Calu3 (cell line): Measurements from ENCODE around the gene NRL. TPM values are rescaled to one million over a fixed set of nuclear protein-coding genes. Genes with fewer than 3 reads are reported as not detected.

ENCODE experiments used
- BruUV-seq: library from RNA; stranded (reverse); fragments of 400-500 nt; replicated peaks from 2 replicates; lab custom pipeline; 2021; lab: Mats Ljungman, UMichigan
- CTCF ChIA-PET: fragments of 300-600 bp; sonication (Branson Sonifier 250); formaldehyde crosslinking; loops from one replicate; lab custom pipeline; 2022; ENCODE audit warnings: antibody characterized with exemption; lab: Charles Lee
- DNase-seq: peaks from one replicate; pipeline ENCODE4 v3.0.0; 2022
- H3K27ac Mint-ChIP-seq: one replicate; pipeline ENCODE4 v1.8.0; 2022; ENCODE audit warnings: mixed read lengths; ENCODE audit not compliant: unreplicated experiment
- H3K27me3 Mint-ChIP-seq: one replicate; pipeline ENCODE4 v1.8.0; 2022; ENCODE audit warnings: mixed read lengths; ENCODE audit not compliant: unreplicated experiment
- H3K36me3 Mint-ChIP-seq: one replicate; pipeline ENCODE4 v1.8.0; 2022; ENCODE audit warnings: mild to moderate bottlenecking, moderate library complexity, mixed read lengths; ENCODE audit not compliant: insufficient read depth, unreplicated experiment
- H3K4me1 Mint-ChIP-seq: one replicate; pipeline ENCODE4 v1.8.0; 2022; ENCODE audit warnings: mild to moderate bottlenecking, low read depth, mixed read lengths; ENCODE audit not compliant: unreplicated experiment
- H3K4me3 Mint-ChIP-seq: one replicate; pipeline ENCODE4 v1.8.0; 2022; ENCODE audit warnings: mild to moderate bottlenecking, low read depth, moderate library complexity, mixed read lengths; ENCODE audit not compliant: unreplicated experiment
- H3K9me3 Mint-ChIP-seq: one replicate; pipeline ENCODE4 v1.8.0; 2022; ENCODE audit warnings: low read depth, mixed read lengths; ENCODE audit not compliant: unreplicated experiment
- intact Hi-C: fragments of 100-400 bp; cut with micrococcal nuclease; formaldehyde crosslinking; loops from one replicate; pipeline ENCODE4 v1.10.0; 2022; ENCODE audit not compliant: unreplicated experiment
- total RNA-seq: library from RNA; stranded (reverse); gene quantifications from 2 replicates; pipeline ENCODE4 v1.2.3, GENCODE V29; 2022
- TF ChIP-seq, protein P1 (sequence below): fragments of 200-600 bp; IDR thresholded peaks from one replicate; pipeline ENCODE4 v1.8.0; 2022; ENCODE audit warnings: antibody characterized with exemption; ENCODE audit not compliant: unreplicated experiment

Gene NRL
- total RNA-seq, 1 experiment from 2014 or later = 2.3 TPM

DNA sequence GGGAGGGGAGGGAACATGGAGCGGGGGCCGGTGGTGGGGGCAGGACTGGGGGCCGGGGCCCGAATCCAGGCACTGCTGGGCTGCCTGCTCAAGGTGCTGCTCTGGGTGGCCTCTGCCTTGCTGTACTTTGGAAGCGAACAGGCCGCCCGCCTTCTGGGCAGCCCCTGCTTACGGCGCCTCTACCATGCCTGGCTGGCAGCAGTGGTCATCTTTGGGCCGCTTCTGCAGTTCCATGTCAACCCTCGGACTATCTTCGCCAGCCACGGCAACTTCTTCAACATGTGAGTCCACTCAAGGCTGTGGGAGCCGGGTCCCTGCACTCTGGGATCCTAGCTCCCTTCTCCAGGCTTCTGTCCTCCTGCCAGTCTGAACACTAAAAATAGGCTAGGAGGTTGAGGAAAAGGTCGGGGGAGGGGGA is 16.8 kb upstream of the NRL start:
- H3K36me3 Mint-ChIP-seq = peaks cover 16% of the 10 kb centered on the region
- H3K27ac Mint-ChIP-seq = no peak overlapping the region
- H3K27me3 Mint-ChIP-seq = no peaks in the 10 kb centered on the region
- no TSS peak for BruUV-seq
- intact Hi-C loops = no loop called here
- TF ChIP-seq, protein P1, sequence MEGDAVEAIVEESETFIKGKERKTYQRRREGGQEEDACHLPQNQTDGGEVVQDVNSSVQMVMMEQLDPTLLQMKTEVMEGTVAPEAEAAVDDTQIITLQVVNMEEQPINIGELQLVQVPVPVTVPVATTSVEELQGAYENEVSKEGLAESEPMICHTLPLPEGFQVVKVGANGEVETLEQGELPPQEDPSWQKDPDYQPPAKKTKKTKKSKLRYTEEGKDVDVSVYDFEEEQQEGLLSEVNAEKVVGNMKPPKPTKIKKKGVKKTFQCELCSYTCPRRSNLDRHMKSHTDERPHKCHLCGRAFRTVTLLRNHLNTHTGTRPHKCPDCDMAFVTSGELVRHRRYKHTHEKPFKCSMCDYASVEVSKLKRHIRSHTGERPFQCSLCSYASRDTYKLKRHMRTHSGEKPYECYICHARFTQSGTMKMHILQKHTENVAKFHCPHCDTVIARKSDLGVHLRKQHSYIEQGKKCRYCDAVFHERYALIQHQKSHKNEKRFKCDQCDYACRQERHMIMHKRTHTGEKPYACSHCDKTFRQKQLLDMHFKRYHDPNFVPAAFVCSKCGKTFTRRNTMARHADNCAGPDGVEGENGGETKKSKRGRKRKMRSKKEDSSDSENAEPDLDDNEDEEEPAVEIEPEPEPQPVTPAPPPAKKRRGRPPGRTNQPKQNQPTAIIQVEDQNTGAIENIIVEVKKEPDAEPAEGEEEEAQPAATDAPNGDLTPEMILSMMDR = no peak
- H3K9me3 Mint-ChIP-seq = no peaks in the 10 kb centered on the region
- CTCF ChIA-PET = no interaction called here
- DNase-seq = no peak
- H3K4me1 Mint-ChIP-seq = peaks cover 10% of the 10 kb centered on the region
- no peak overlapping the region for H3K4me3 Mint-ChIP-seq

DNA sequence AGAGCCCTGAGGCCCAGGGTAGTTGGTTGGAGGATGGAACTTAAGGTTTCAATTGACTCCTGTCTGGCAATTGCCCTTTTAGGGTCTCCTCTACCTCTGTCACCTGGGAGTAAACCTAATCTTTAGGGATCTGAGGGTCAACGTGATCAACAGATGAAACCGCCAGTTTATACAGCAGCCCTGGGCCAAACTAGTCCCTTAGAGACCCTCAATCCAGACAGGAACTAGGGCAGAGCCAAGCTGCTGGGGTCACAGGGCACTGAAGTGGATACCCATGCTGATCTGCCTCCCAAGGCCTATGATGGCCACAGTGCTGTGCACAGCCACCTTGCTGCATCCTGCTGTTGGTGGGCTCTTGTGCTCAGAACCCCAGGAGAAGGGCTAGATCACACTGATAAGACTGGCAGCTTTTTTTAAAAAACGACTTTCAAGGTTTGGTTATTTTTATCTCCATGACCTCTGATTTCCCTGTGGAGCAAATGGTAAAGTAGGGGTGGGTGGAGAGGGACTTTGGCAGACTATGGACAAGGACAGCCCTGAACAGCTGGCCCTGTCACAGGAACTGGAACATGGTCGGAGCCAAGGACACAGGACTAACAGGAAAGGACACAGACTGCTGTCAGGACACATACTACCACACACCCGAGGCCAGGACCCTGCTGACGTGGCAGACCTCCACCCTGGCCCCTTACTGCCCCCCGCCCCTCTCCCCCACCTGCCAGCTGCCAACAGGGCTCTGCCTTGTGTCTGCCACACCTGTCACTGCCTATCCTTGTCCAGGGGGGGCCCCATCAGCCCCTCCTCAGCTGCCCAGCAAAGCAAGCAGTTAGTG is 16.2 kb upstream of the NRL start:
- intact Hi-C loops = no loop called here
- TF ChIP-seq, protein P1 = no peak
- CTCF ChIA-PET = interaction anchor here (0.7 kb wide), 1 partner anchor 348 kb away, joined by 3 read pairs; no protein-coding TSS in a partner anchor
- DNase-seq = no peak
- no peaks in the 10 kb centered on the region for H3K27me3 Mint-ChIP-seq
- no peak overlapping the region for H3K4me3 Mint-ChIP-seq
- no peaks in the 10 kb centered on the region for H3K9me3 Mint-ChIP-seq
- no peak overlapping the region for H3K27ac Mint-ChIP-seq
- peaks cover 10% of the 10 kb centered on the region for H3K36me3 Mint-ChIP-seq
- no TSS peak for BruUV-seq
- peaks cover 10% of the 10 kb centered on the region for H3K4me1 Mint-ChIP-seq

DNA sequence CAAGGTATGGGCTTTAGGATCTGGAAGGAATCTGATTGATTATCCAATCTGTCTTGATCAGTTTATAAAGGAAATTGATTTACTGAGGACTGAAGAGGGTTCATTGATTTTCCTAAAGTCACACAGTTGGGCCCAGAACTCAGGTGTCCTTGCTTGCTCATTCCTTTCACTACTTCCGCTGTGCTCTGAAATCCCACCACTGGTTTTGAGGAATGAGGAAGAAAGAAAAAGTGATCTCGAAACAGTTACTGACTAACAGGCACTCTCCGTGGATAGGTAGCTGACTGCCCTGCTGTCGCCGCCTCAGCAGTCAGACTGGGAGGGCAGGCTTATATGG is 15.6 kb upstream of the NRL start, which contains the start of gene FITM1:
TSS of gene FITM1 (plus strand) at position 280 of the 337 bp plus-strand sequence. CDS start 905 bp downstream, outside the sequence.
- Mint-ChIP-seq H3K27me3 (no peaks in the 10 kb centered on the region), H3K4me3 (no peak within 1 kb of the TSS), H3K36me3 (peaks cover 5% of the 10 kb centered on the region), H3K9me3 (no peaks in the 10 kb centered on the region), H3K4me1 (peaks cover 6% of the 10 kb centered on the region), H3K27ac (no peak within 1 kb of the TSS)
- CTCF ChIA-PET = no interaction called here
- intact Hi-C loops = no loop called here
- TF ChIP-seq, protein P1 = no peak
- BruUV-seq = no TSS peak
- DNase-seq = no peak

DNA sequence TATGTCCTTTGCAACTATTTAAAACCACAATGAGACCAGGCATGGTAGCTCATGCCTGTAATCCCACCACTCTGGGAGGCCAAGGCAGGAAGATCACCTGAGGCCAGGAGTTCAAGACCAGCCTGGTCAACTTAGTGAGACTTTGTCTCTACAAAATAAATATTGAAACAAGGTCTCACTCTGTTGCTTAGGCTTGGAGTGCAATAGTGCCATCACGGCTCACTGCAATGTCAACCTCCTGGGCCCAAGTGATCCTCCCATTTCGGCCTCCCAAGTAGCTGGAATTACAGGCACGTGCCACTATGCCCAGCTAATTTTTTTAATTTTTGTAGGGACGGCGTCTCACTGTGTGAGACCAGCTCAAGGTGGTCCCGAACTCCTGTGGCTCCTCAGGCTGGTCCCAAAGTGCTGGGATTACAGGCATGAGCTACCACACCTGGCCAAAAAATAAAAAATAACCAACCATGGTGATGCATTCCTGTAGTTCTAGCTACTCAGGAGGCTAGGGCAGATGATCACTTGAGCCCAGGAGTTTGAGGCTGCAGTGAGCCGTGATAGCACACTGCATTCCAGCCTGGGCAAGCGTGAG is 14.8 kb upstream of the NRL start:
- Mint-ChIP-seq H3K4me3 (no peak overlapping the region), H3K27ac (no peak overlapping the region), H3K9me3 (no peaks in the 10 kb centered on the region), H3K36me3 (peaks cover 4% of the 10 kb centered on the region), H3K27me3 (no peaks in the 10 kb centered on the region), H3K4me1 (no peaks in the 10 kb centered on the region)
- CTCF ChIA-PET = no interaction called here
- TF ChIP-seq, protein P1 = no peak
- DNase-seq = no peak
- no TSS peak for BruUV-seq
- intact Hi-C loops = no loop called here
